Activated naive CD4-positive, alpha-beta T cell treated with anti-CD3 and anti-CD28 coated beads, Interleukin-2, amount 10 ng/mL, durations not matched to agents 7 days and 5 days (primary cell): Measurements from ENCODE around the gene ARL14.

Experiments
- CTCF ChIA-PET: fragments of 350-600 bp; sonication (Branson Sonifier 250); formaldehyde crosslinking; loops from one replicate; lab custom pipeline; 2021; ENCODE audit warnings: antibody characterized with exemption; lab: Charles Lee
- DNase-seq: peaks from one replicate; pipeline ENCODE4 v3.0.0-alpha.2; 2020
- H3K27ac Mint-ChIP-seq: one replicate; pipeline ENCODE4 v1.8.0; 2021; ENCODE audit warnings: mild to moderate bottlenecking, moderate library complexity, mixed read lengths
- H3K27me3 Mint-ChIP-seq: one replicate; pipeline ENCODE4 v1.8.0; 2021; ENCODE audit warnings: mild to moderate bottlenecking, mixed read lengths
- H3K36me3 Mint-ChIP-seq: one replicate; pipeline ENCODE4 v1.8.0; 2021; ENCODE audit warnings: mixed read lengths
- H3K4me1 Mint-ChIP-seq: one replicate; pipeline ENCODE4 v1.8.0; 2021; ENCODE audit warnings: mixed read lengths
- H3K4me3 Mint-ChIP-seq: one replicate; pipeline ENCODE4 v1.8.0; 2021; ENCODE audit warnings: mild to moderate bottlenecking, moderate library complexity, mixed read lengths
- H3K9me3 Mint-ChIP-seq: one replicate; pipeline ENCODE4 v1.8.0; 2021; ENCODE audit warnings: mixed read lengths

The ARL14 gene

GRCh38 chr3:160665231-160665630, 11.7 kb upstream of the ARL14 start:
- Mint-ChIP-seq H3K27me3 (peaks cover 8% of the 10 kb centered on the region), H3K4me3 (no peak overlapping the region), H3K27ac (no peak overlapping the region), H3K4me1 (peaks cover 3% of the 10 kb centered on the region), H3K9me3 (no peaks in the 10 kb centered on the region), H3K36me3 (no peaks in the 10 kb centered on the region)
- DNase-seq = no peak
- CTCF ChIA-PET = no interaction called here

GRCh38 chr3:160665784-160666526, 11.0 kb upstream of the ARL14 start:
- peaks cover 8% of the 10 kb centered on the region for H3K27me3 Mint-ChIP-seq
- H3K9me3 Mint-ChIP-seq = no peaks in the 10 kb centered on the region
- no peaks in the 10 kb centered on the region for H3K36me3 Mint-ChIP-seq
- CTCF ChIA-PET = interaction anchor here (0.5 kb wide), 1 partner anchor 43 kb away, joined by 3 read pairs; no protein-coding TSS in a partner anchor
- no peak for DNase-seq
- H3K4me3 Mint-ChIP-seq = no peak overlapping the region
- no peak overlapping the region for H3K27ac Mint-ChIP-seq
- H3K4me1 Mint-ChIP-seq = peaks cover 3% of the 10 kb centered on the region

GRCh38 chr3:160667452-160667851, 9.5 kb upstream of the ARL14 start:
- H3K36me3 Mint-ChIP-seq = no peaks in the 10 kb centered on the region
- H3K27me3 Mint-ChIP-seq = peaks cover 8% of the 10 kb centered on the region
- DNase-seq = no peak
- peaks cover 3% of the 10 kb centered on the region for H3K4me1 Mint-ChIP-seq
- H3K4me3 Mint-ChIP-seq = no peak overlapping the region
- no peak overlapping the region for H3K27ac Mint-ChIP-seq
- no peaks in the 10 kb centered on the region for H3K9me3 Mint-ChIP-seq
- CTCF ChIA-PET = no interaction called here

- H3K4me3 Mint-ChIP-seq = no peak overlapping the region
- DNase-seq = no peak
- H3K27me3 Mint-ChIP-seq = peaks cover 8% of the 10 kb centered on the region
- CTCF ChIA-PET = no interaction called here
- H3K4me1 Mint-ChIP-seq = peaks cover 3% of the 10 kb centered on the region
- H3K9me3 Mint-ChIP-seq = no peaks in the 10 kb centered on the region
- no peaks in the 10 kb centered on the region for H3K36me3 Mint-ChIP-seq
- no peak overlapping the region for H3K27ac Mint-ChIP-seq
These were observed 8.5 kb upstream of the ARL14 start for GRCh38 chr3:160668454-160668853.

- Mint-ChIP-seq H3K4me3 (no peak overlapping the region), H3K9me3 (no peaks in the 10 kb centered on the region), H3K36me3 (no peaks in the 10 kb centered on the region), H3K27ac (no peak overlapping the region), H3K27me3 (peaks cover 4% of the 10 kb centered on the region), H3K4me1 (no peaks in the 10 kb centered on the region)
- CTCF ChIA-PET = interaction anchor here (0.6 kb wide), 1 partner anchor 1600 kb away, joined by 3 read pairs; no protein-coding TSS in a partner anchor
- no peak for DNase-seq
These were observed 5.7 kb upstream of the ARL14 start for GRCh38 chr3:160671231-160671630.

GRCh38 chr3:160671995-160672394, 5.0 kb upstream of the ARL14 start:
- H3K27ac Mint-ChIP-seq = no peak overlapping the region
- no peaks in the 10 kb centered on the region for H3K4me1 Mint-ChIP-seq
- H3K36me3 Mint-ChIP-seq = no peaks in the 10 kb centered on the region
- H3K4me3 Mint-ChIP-seq = no peak overlapping the region
- CTCF ChIA-PET = no interaction called here
- H3K27me3 Mint-ChIP-seq = peaks cover 4% of the 10 kb centered on the region
- no peaks in the 10 kb centered on the region for H3K9me3 Mint-ChIP-seq
- DNase-seq = no peak

GRCh38 chr3:160673188-160673587, 3.8 kb upstream of the ARL14 start:
- DNase-seq = no peak
- H3K4me1 Mint-ChIP-seq = no peaks in the 10 kb centered on the region
- H3K27ac Mint-ChIP-seq = no peak overlapping the region
- H3K36me3 Mint-ChIP-seq = no peaks in the 10 kb centered on the region
- H3K9me3 Mint-ChIP-seq = no peaks in the 10 kb centered on the region
- peaks cover 3% of the 10 kb centered on the region for H3K27me3 Mint-ChIP-seq
- no peak overlapping the region for H3K4me3 Mint-ChIP-seq
- CTCF ChIA-PET = no interaction called here

GRCh38 chr3:160675566-160676124, 1.3 kb upstream of the ARL14 start:
- Mint-ChIP-seq H3K27me3 (peaks cover 16% of the 10 kb centered on the region), H3K36me3 (no peaks in the 10 kb centered on the region), H3K27ac (no peak overlapping the region), H3K4me1 (no peaks in the 10 kb centered on the region), H3K4me3 (no peak overlapping the region), H3K9me3 (no peaks in the 10 kb centered on the region)
- CTCF ChIA-PET = no interaction called here
- no peak for DNase-seq

GRCh38 chr3:160677459-160677881, 510 bp downstream of the ARL14 start:
- no peaks in the 10 kb centered on the region for H3K36me3 Mint-ChIP-seq
- H3K4me1 Mint-ChIP-seq = no peaks in the 10 kb centered on the region
- H3K27ac Mint-ChIP-seq = no peak overlapping the region
- no peak overlapping the region for H3K4me3 Mint-ChIP-seq
- H3K9me3 Mint-ChIP-seq = no peaks in the 10 kb centered on the region
- DNase-seq = no peak
- CTCF ChIA-PET = interaction anchor here (1.0 kb wide), 1 partner anchor 9 kb away, joined by 5 read pairs; no protein-coding TSS in a partner anchor
- peaks cover 16% of the 10 kb centered on the region for H3K27me3 Mint-ChIP-seq

- no peak overlapping the region for H3K27ac Mint-ChIP-seq
- H3K4me3 Mint-ChIP-seq = no peak overlapping the region
- CTCF ChIA-PET = interaction anchor here (0.7 kb wide), 1 partner anchor 27 kb away, joined by 4 read pairs; no protein-coding TSS in a partner anchor
- no peaks in the 10 kb centered on the region for H3K9me3 Mint-ChIP-seq
- H3K36me3 Mint-ChIP-seq = no peaks in the 10 kb centered on the region
- H3K4me1 Mint-ChIP-seq = no peaks in the 10 kb centered on the region
- no peak for DNase-seq
- peaks cover 16% of the 10 kb centered on the region for H3K27me3 Mint-ChIP-seq
These were observed 1.4 kb downstream of the ARL14 start for GRCh38 chr3:160678292-160678842.

GRCh38 chr3:160684368-160684740, 7.4 kb downstream of the ARL14 start:
- no peaks in the 10 kb centered on the region for H3K9me3 Mint-ChIP-seq
- no peak overlapping the region for H3K27ac Mint-ChIP-seq
- no peaks in the 10 kb centered on the region for H3K4me1 Mint-ChIP-seq
- H3K4me3 Mint-ChIP-seq = no peak overlapping the region
- no peak for DNase-seq
- CTCF ChIA-PET = no interaction called here
- no peaks in the 10 kb centered on the region for H3K36me3 Mint-ChIP-seq
- H3K27me3 Mint-ChIP-seq = peaks cover 7% of the 10 kb centered on the region

- CTCF ChIA-PET = interaction anchor here (1.5 to 2.1 kb wide), 2 partner anchors 256 to 258 kb away, joined by 5 to 11 read pairs; no protein-coding TSS in a partner anchor
- no peaks in the 10 kb centered on the region for H3K4me1 Mint-ChIP-seq
- H3K4me3 Mint-ChIP-seq = no peak overlapping the region
- H3K27me3 Mint-ChIP-seq = peaks cover 4% of the 10 kb centered on the region
- no peaks in the 10 kb centered on the region for H3K9me3 Mint-ChIP-seq
- no peaks in the 10 kb centered on the region for H3K36me3 Mint-ChIP-seq
- no peak overlapping the region for H3K27ac Mint-ChIP-seq
- DNase-seq = no peak
These were observed 8.3 kb downstream of the ARL14 start for GRCh38 chr3:160685144-160685766.

GRCh38 chr3:160686955-160687535, 10.1 kb downstream of the ARL14 start:
- no peaks in the 10 kb centered on the region for H3K27me3 Mint-ChIP-seq
- H3K36me3 Mint-ChIP-seq = no peaks in the 10 kb centered on the region
- DNase-seq = no peak
- H3K9me3 Mint-ChIP-seq = no peaks in the 10 kb centered on the region
- no peak overlapping the region for H3K27ac Mint-ChIP-seq
- CTCF ChIA-PET = interaction anchor here (0.8 to 2.1 kb wide), 7 partner anchors 19 to 261 kb away, joined by 3 to 11 read pairs (median 3); no protein-coding TSS in a partner anchor
- H3K4me3 Mint-ChIP-seq = no peak overlapping the region
- H3K4me1 Mint-ChIP-seq = no peaks in the 10 kb centered on the region

- CTCF ChIA-PET = no interaction called here
- H3K36me3 Mint-ChIP-seq = no peaks in the 10 kb centered on the region
- H3K4me1 Mint-ChIP-seq = no peaks in the 10 kb centered on the region
- no peak overlapping the region for H3K27ac Mint-ChIP-seq
- no peak overlapping the region for H3K4me3 Mint-ChIP-seq
- no peaks in the 10 kb centered on the region for H3K27me3 Mint-ChIP-seq
- DNase-seq = no peak
- no peaks in the 10 kb centered on the region for H3K9me3 Mint-ChIP-seq
These were observed 14.2 kb downstream of the ARL14 start for GRCh38 chr3:160691151-160691550.
